Osteocyte (in vitro differentiated cells): ENCODE data around the gene RIN2. TPM values are rescaled to one million over a fixed set of nuclear protein-coding genes. Genes with fewer than 3 reads are reported as not detected.
"Not testable (repeated sequence)": the region's sequence is repeated elsewhere in the genome, so short reads cannot be mapped to it uniquely, and the experiment has no call there.

Source experiments
- DNase-seq: peaks from one replicate; pipeline ENCODE4 v3.0.0; 2021; ENCODE audit warnings: mixed read lengths; ENCODE audit not compliant: unreplicated experiment; ENCODE audit errors: extremely low spot score
- H3K27ac Mint-ChIP-seq: one replicate; pipeline ENCODE4 v1.8.0; 2021; ENCODE audit warnings: mild to moderate bottlenecking, mixed read lengths; ENCODE audit not compliant: unreplicated experiment
- H3K27me3 Mint-ChIP-seq: one replicate; pipeline ENCODE4 v1.8.0; 2021; ENCODE audit warnings: mixed read lengths; ENCODE audit not compliant: unreplicated experiment
- H3K36me3 Mint-ChIP-seq: one replicate; pipeline ENCODE4 v1.8.0; 2021; ENCODE audit warnings: mixed read lengths; ENCODE audit not compliant: unreplicated experiment
- H3K4me1 Mint-ChIP-seq: one replicate; pipeline ENCODE4 v1.8.0; 2021; ENCODE audit warnings: mixed read lengths; ENCODE audit not compliant: unreplicated experiment
- H3K4me3 Mint-ChIP-seq: one replicate; pipeline ENCODE4 v1.8.0; 2021; ENCODE audit warnings: mild to moderate bottlenecking, moderate library complexity, mixed read lengths; ENCODE audit not compliant: unreplicated experiment
- H3K9me3 Mint-ChIP-seq: one replicate; pipeline ENCODE4 v1.8.0; 2021; ENCODE audit warnings: mixed read lengths; ENCODE audit not compliant: unreplicated experiment
- CTCF ChIP-seq: fragments of 200-600 bp; sonication (generic); IDR thresholded peaks from 2 replicates; pipeline ENCODE4 v1.5.0; 2021; ENCODE audit warnings: antibody characterized with exemption, mild to moderate bottlenecking, moderate library complexity
- total RNA-seq: library from RNA; stranded (reverse); gene quantifications from 2 replicates; pipeline ENCODE4 v1.2.1, GENCODE V29; 2021

The RIN2 gene
- total RNA-seq, 1 donor from 2014 or later: 47.0 TPM

- H3K9me3 Mint-ChIP-seq: no peaks in the 10 kb centered on the region
- no peaks in the 10 kb centered on the region for H3K36me3 Mint-ChIP-seq
- no peaks in the 10 kb centered on the region for H3K27me3 Mint-ChIP-seq
- no peak overlapping the region for H3K27ac Mint-ChIP-seq
- peaks cover 2% of the 10 kb centered on the region for H3K4me1 Mint-ChIP-seq
- no peak for TF ChIP-seq CTCF
- no peak for DNase-seq
- no peak overlapping the region for H3K4me3 Mint-ChIP-seq
Measured at GRCh38 chr20:19747903-19748302, 10.2 kb upstream of the RIN2 start.

GRCh38 chr20:19748681-19749080 lies 9.4 kb upstream of the RIN2 start:
- no peak overlapping the region for H3K27ac Mint-ChIP-seq
- H3K36me3 Mint-ChIP-seq: no peaks in the 10 kb centered on the region
- DNase-seq: no peak
- no peaks in the 10 kb centered on the region for H3K27me3 Mint-ChIP-seq
- H3K4me1 Mint-ChIP-seq: peaks cover 2% of the 10 kb centered on the region
- no peak for TF ChIP-seq CTCF
- H3K4me3 Mint-ChIP-seq: no peak overlapping the region
- no peaks in the 10 kb centered on the region for H3K9me3 Mint-ChIP-seq

GRCh38 chr20:19749618-19750071 lies 8.4 kb upstream of the RIN2 start:
- H3K9me3 Mint-ChIP-seq: no peaks in the 10 kb centered on the region
- no peaks in the 10 kb centered on the region for H3K27me3 Mint-ChIP-seq
- H3K4me3 Mint-ChIP-seq: no peak overlapping the region
- TF ChIP-seq CTCF: no peak
- no peak overlapping the region for H3K27ac Mint-ChIP-seq
- H3K36me3 Mint-ChIP-seq: no peaks in the 10 kb centered on the region
- peaks cover 2% of the 10 kb centered on the region for H3K4me1 Mint-ChIP-seq
- DNase-seq: no peak

GRCh38 chr20:19750101-19750606 lies 7.9 kb upstream of the RIN2 start:
- no peak overlapping the region for H3K4me3 Mint-ChIP-seq
- TF ChIP-seq CTCF: no peak
- H3K36me3 Mint-ChIP-seq: no peaks in the 10 kb centered on the region
- no peaks in the 10 kb centered on the region for H3K9me3 Mint-ChIP-seq
- no peak for DNase-seq
- H3K27me3 Mint-ChIP-seq: no peaks in the 10 kb centered on the region
- peaks cover 2% of the 10 kb centered on the region for H3K4me1 Mint-ChIP-seq
- no peak overlapping the region for H3K27ac Mint-ChIP-seq

GRCh38 chr20:19750907-19751636 lies 7.0 kb upstream of the RIN2 start:
- Mint-ChIP-seq H3K36me3 (no peaks in the 10 kb centered on the region), H3K4me3 (no peak overlapping the region), H3K27ac (no peak overlapping the region), H3K27me3 (no peaks in the 10 kb centered on the region), H3K9me3 (no peaks in the 10 kb centered on the region), H3K4me1 (peaks cover 2% of the 10 kb centered on the region)
- TF ChIP-seq CTCF: no peak
- DNase-seq: no peak

- not testable (repeated sequence) for H3K36me3 Mint-ChIP-seq, DNase-seq, H3K27me3 Mint-ChIP-seq, H3K4me3 Mint-ChIP-seq, H3K27ac Mint-ChIP-seq, H3K9me3 Mint-ChIP-seq
- peaks cover 19% of the 10 kb centered on the region for H3K4me1 Mint-ChIP-seq
Measured at GRCh38 chr20:19754201-19754600, 3.9 kb upstream of the RIN2 start.
